Caco-2 (cell line): ENCODE measurements around the gene GALNT11. TPM values are rescaled to one million over a fixed set of nuclear protein-coding genes. Genes with fewer than 3 reads are reported as not detected.

Experiments
- BruUV-seq: library from RNA; stranded (reverse); fragments of 400-500 nt; replicated peaks from 2 replicates; lab custom pipeline; 2021; lab: Mats Ljungman, UMichigan
- CTCF ChIA-PET: fragments of 300-600 bp; sonication (Branson Sonifier 250); formaldehyde crosslinking; loops from one replicate; lab custom pipeline; 2022; ENCODE audit warnings: antibody characterized with exemption; lab: Charles Lee
- POLR2A ChIA-PET: fragments of 300-600 bp; sonication (Branson Sonifier 250); formaldehyde crosslinking; loops from one replicate; lab custom pipeline; 2022; ENCODE audit warnings: antibody characterized with exemption; lab: Charles Lee
- DNase-seq, 2 experiments: peaks; one replicate each; pipeline versions ENCODE4 v3.0.0 to v3.0.0-alpha.2; 2020 to 2022
- H3K27me3 ChIP-seq: replicated peaks from 2 replicates; pipeline ENCODE4 v1.6.0; 2011; ENCODE audit warnings: low read length; ENCODE audit not compliant: control insufficient read depth, insufficient read depth
- H3K36me3 ChIP-seq: 2 replicates; pipeline ENCODE4 v1.5.1; 2011; ENCODE audit warnings: low read length; ENCODE audit not compliant: control insufficient read depth, insufficient read depth
- H3K4me1 ChIP-seq: fragments of 250-450 bp; sonication (Bioruptor Pico); 2 replicates; pipeline ENCODE4 v1.5.1; 2020; ENCODE audit warnings: mild to moderate bottlenecking
- H3K4me3 ChIP-seq: 2 replicates; pipeline ENCODE4 v1.5.1; 2011; ENCODE audit warnings: low read depth, mild to moderate bottlenecking, control low read depth, low read length
- H3K9me3 ChIP-seq: fragments of 250-450 bp; sonication (Bioruptor Pico); 2 replicates; pipeline ENCODE4 v1.5.1; 2020; ENCODE audit warnings: mild to moderate bottlenecking, moderate library complexity
- H3K27ac Mint-ChIP-seq: one replicate; pipeline ENCODE4 v1.8.0; 2022; ENCODE audit warnings: mixed read lengths; ENCODE audit not compliant: unreplicated experiment
- H3K27me3 Mint-ChIP-seq: one replicate; pipeline ENCODE4 v1.8.0; 2022; ENCODE audit warnings: mixed read lengths; ENCODE audit not compliant: insufficient read depth, unreplicated experiment
- H3K36me3 Mint-ChIP-seq: one replicate; pipeline ENCODE4 v1.8.0; 2022; ENCODE audit warnings: mild to moderate bottlenecking, mixed read lengths; ENCODE audit not compliant: insufficient read depth, unreplicated experiment
- H3K4me1 Mint-ChIP-seq: one replicate; pipeline ENCODE4 v1.8.0; 2022; ENCODE audit warnings: low read depth, mixed read lengths; ENCODE audit not compliant: unreplicated experiment
- H3K4me3 Mint-ChIP-seq: one replicate; pipeline ENCODE4 v1.8.0; 2022; ENCODE audit warnings: mild to moderate bottlenecking, moderate library complexity, mixed read lengths; ENCODE audit not compliant: unreplicated experiment
- H3K9me3 Mint-ChIP-seq: one replicate; pipeline ENCODE4 v1.8.0; 2022; ENCODE audit warnings: mixed read lengths; ENCODE audit not compliant: unreplicated experiment
- intact Hi-C: fragments of 100-400 bp; cut with micrococcal nuclease; formaldehyde crosslinking; loops from one replicate; pipeline ENCODE4 v1.10.0; 2022; ENCODE audit not compliant: unreplicated experiment
- total RNA-seq: library from RNA; stranded (reverse); gene quantifications from 2 replicates; pipeline ENCODE4 v1.2.3, GENCODE V29; 2022
- TF ChIP-seq, protein P1 (sequence below), 2 experiments: fragments of 200-600 bp in 1 of 2; IDR thresholded peaks; 1 replicate in 1 of 2; 2 replicates in 1 of 2; pipeline versions ENCODE4 v1.5.1 to v1.8.0; 2011 to 2022; ENCODE audit warnings: antibody characterized with exemption in 1 of 2, control low read depth in 1 of 2, inconsistent platforms in 1 of 2, low read depth in 1 of 2, low read length in 1 of 2, mild to moderate bottlenecking in 1 of 2, moderate library complexity in 1 of 2; ENCODE audit not compliant: insufficient read depth in 1 of 2, severe bottlenecking in 1 of 2, unreplicated experiment in 1 of 2

The GALNT11 gene
- total RNA-seq, 1 experiment from 2014 or later: 34.9 TPM

- Mint-ChIP-seq H3K27me3 (peaks cover 9% of the 10 kb centered on the region), H3K4me1 (no peaks in the 10 kb centered on the region), H3K36me3 (peaks cover 1% of the 10 kb centered on the region), H3K27ac (no peak overlapping the region), H3K9me3 (no peaks in the 10 kb centered on the region), H3K4me3 (no peak overlapping the region)
- BruUV-seq: no TSS peak
- POLR2A ChIA-PET: no interaction called here
- TF ChIP-seq, protein P1, sequence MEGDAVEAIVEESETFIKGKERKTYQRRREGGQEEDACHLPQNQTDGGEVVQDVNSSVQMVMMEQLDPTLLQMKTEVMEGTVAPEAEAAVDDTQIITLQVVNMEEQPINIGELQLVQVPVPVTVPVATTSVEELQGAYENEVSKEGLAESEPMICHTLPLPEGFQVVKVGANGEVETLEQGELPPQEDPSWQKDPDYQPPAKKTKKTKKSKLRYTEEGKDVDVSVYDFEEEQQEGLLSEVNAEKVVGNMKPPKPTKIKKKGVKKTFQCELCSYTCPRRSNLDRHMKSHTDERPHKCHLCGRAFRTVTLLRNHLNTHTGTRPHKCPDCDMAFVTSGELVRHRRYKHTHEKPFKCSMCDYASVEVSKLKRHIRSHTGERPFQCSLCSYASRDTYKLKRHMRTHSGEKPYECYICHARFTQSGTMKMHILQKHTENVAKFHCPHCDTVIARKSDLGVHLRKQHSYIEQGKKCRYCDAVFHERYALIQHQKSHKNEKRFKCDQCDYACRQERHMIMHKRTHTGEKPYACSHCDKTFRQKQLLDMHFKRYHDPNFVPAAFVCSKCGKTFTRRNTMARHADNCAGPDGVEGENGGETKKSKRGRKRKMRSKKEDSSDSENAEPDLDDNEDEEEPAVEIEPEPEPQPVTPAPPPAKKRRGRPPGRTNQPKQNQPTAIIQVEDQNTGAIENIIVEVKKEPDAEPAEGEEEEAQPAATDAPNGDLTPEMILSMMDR (IDR thresholded peaks at IDR 0.05; ENCODE audit: insufficient read depth in 1 of 2, low read depth in 1 of 2, low read length in 1 of 2, severe bottlenecking in 1 of 2, unreplicated experiment in 1 of 2): no peak
- no peaks in the 10 kb centered on the region for H3K27me3 ChIP-seq
- H3K4me1 ChIP-seq: no peaks in the 10 kb centered on the region
- H3K36me3 ChIP-seq: no peaks in the 10 kb centered on the region
- H3K4me3 ChIP-seq: no peak overlapping the region
- intact Hi-C loops: no loop called here
- DNase-seq: no peak
- CTCF ChIA-PET: no interaction called here
- no peaks in the 10 kb centered on the region; the same call in 1 of the 2 replicates for H3K9me3 ChIP-seq
These were observed 25.3 kb upstream of the GALNT11 start for GRCh38 chr7:152000191-152000590.

GRCh38 chr7:152006336-152006735, 19.1 kb upstream of the GALNT11 start:
- Histone ChIP-seq H3K9me3 (no peaks in the 10 kb centered on the region; the same call in 1 of the 2 replicates), H3K4me1 (no peaks in the 10 kb centered on the region), H3K27me3 (no peaks in the 10 kb centered on the region), H3K36me3 (no peaks in the 10 kb centered on the region), H3K4me3 (no peak overlapping the region)
- DNase-seq: no peak
- BruUV-seq: no TSS peak
- ChIA-PET CTCF (no interaction called here), POLR2A (no interaction called here)
- Mint-ChIP-seq H3K36me3 (no peaks in the 10 kb centered on the region), H3K4me1 (peaks cover 9% of the 10 kb centered on the region), H3K9me3 (peaks cover 10% of the 10 kb centered on the region), H3K27ac (no peak overlapping the region), H3K27me3 (peaks cover 8% of the 10 kb centered on the region), H3K4me3 (no peak overlapping the region)
- intact Hi-C loops: no loop called here
- TF ChIP-seq, protein P1 (IDR thresholded peaks at IDR 0.05; ENCODE audit: insufficient read depth in 1 of 2, low read depth in 1 of 2, low read length in 1 of 2, severe bottlenecking in 1 of 2, unreplicated experiment in 1 of 2): no peak

DNA sequence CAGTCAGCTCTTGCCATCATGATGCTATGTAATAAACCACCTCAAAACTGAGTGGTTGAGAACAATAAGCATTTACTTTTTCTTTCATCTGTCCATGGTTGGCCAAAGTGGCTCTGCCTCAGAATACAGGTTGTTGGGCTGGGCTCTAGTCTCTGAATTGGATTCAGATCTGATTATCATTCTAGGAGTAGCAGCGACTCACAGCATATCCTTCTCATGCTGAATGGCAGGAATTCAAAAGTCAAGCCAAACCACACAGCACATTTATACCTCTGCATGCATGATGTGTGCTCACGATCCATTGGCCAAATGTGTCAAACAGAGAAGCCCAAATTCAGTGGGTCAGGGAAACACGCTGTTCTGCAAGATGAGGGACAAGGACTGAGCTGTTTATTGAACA, 13.6 kb upstream of the GALNT11 start:
- Histone ChIP-seq H3K9me3 (peaks cover 2% of the 10 kb centered on the region; the same call in 1 of the 2 replicates), H3K4me3 (no peak overlapping the region), H3K27me3 (no peaks in the 10 kb centered on the region), H3K4me1 (no peaks in the 10 kb centered on the region), H3K36me3 (no peaks in the 10 kb centered on the region)
- no TSS peak for BruUV-seq
- H3K4me3 Mint-ChIP-seq: no peak overlapping the region
- DNase-seq: no peak
- POLR2A ChIA-PET: no interaction called here
- no peak overlapping the region for H3K27ac Mint-ChIP-seq
- H3K36me3 Mint-ChIP-seq: no peaks in the 10 kb centered on the region
- intact Hi-C loops: no loop called here
- TF ChIP-seq, protein P1 (IDR thresholded peaks at IDR 0.05; ENCODE audit: insufficient read depth in 1 of 2, low read depth in 1 of 2, low read length in 1 of 2, severe bottlenecking in 1 of 2, unreplicated experiment in 1 of 2): no peak
- H3K9me3 Mint-ChIP-seq: peaks cover 10% of the 10 kb centered on the region
- H3K4me1 Mint-ChIP-seq: no peaks in the 10 kb centered on the region
- H3K27me3 Mint-ChIP-seq: no peaks in the 10 kb centered on the region
- CTCF ChIA-PET: no interaction called here
